CD4-positive, alpha-beta T cell treated with Interleukin-4 for 4 hours (primary cell): ENCODE data around the gene DPP4.
"Not testable (repeated sequence)": the region's sequence is repeated elsewhere in the genome, so short reads cannot be mapped to it uniquely, and the experiment has no call there.

Experiments
- DNase-seq: peaks from one replicate; pipeline ENCODE4 v3.0.0-alpha.2; 2020

Gene DPP4

DNA sequence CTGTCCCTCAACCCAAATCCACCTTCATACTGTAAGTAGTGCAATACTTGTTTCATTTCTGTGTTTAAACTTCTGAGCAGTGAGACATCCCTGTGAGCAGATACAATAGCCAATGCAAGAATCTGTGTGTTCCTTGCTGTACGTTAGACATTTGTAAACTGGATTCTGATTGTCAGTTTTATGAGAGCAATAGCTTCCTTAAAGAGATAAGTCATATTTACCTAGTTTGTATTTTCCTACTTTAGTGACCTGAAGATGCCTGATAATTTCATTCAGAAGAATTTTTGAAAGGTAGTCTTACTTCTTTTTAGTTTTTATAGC lies 90.7 kb downstream of the DPP4 start:
- DNase-seq, result no peak

- DNase-seq, result no peak
These were observed 91.3 kb downstream of the DPP4 start for GRCh38 chr2:161982548-161983330.

- no peak for DNase-seq
These were observed 92.2 kb downstream of the DPP4 start for GRCh38 chr2:161981679-161982250.

DNA sequence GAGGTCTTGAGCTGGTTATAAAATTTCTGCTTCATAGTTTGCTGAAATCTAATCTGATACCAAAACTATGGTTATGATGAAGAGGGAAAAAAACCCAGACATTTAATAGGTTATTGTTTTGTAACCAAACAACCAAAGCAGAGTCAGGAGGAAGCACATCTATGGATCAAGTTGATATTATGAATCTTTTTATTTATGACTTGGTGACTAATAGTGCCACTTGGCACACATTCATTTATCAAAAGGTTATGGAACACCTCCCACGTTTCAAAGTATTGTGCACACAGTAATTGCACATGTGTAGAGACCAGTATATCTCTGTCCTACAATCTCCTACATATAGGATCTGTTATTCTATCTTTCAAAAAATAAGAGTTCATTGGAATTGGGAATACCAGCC lies 93.0 kb downstream of the DPP4 start:
- DNase-seq, result no peak

GRCh38 chr2:161979490-161979889 lies 94.5 kb downstream of the DPP4 start:
- DNase-seq, result no peak

GRCh38 chr2:161977926-161978325 lies 96.1 kb downstream of the DPP4 start:
- DNase-seq, result not testable (repeated sequence)

GRCh38 chr2:161976917-161977316 lies 97.1 kb downstream of the DPP4 start:
- no peak for DNase-seq

- no peak for DNase-seq
These were observed 97.7 kb downstream of the DPP4 start for GRCh38 chr2:161976295-161976694.

- no peak for DNase-seq
These were observed 98.2 kb downstream of the DPP4 start for GRCh38 chr2:161975813-161976160.

DNA sequence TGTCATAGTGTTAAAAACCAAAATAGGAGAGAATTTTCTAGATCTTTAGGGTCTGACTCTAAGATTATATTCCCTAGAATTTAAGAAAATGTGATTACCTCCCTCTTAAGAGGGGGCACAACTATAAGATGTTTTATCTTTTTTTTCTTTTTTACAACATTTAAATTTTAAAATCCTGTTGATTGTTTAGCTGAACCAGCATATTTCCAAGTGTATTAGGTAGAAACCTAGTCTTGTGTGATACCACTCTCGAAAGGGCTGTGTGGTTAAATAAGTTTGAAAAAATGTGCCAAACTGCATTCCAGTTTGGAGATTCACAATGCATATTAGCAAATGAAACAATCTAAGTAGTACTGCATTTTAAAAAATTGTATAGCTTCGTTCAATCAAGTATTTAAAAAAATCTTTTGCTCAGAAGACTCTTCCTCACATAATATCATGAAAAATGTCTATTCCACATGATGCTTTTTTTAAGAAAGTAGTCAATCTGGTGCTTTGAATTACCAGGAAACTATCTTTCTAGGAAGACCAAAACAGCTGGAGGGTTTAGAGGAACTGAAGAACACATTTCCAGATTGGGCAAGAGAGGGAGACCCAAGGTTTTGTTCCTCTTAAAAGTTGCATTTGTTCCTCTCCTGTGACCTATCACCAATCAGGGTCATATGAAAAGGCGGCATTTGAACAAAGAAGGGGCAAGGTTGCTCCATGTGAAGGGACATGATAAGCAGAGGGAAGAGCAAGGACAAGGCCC lies 98.8 kb downstream of the DPP4 start:
- DNase-seq, result no peak

- no peak for DNase-seq
These were observed 99.6 kb downstream of the DPP4 start for GRCh38 chr2:161974461-161974860.

GRCh38 chr2:161972866-161973265 lies 101.1 kb downstream of the DPP4 start:
- DNase-seq, result no peak

DNA sequence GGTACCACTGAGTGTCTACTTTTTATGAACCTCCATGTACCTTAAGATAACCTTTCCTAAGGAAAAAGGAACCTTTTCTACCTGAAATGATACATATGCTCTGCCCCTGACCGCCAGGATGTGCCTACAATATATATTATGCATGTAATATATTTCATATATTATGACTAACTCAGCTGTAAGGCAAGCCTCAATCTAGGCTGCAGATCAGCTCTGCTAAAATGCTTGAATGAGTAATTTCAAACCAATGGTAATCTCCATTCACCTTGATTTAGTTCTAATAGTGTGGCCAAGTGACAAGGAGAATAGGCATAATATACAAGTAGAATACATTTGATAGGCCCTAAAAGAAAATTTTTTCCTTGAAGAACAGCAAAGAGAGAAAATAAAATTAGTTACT lies 101.8 kb downstream of the DPP4 start:
- DNase-seq, result no peak

DNA sequence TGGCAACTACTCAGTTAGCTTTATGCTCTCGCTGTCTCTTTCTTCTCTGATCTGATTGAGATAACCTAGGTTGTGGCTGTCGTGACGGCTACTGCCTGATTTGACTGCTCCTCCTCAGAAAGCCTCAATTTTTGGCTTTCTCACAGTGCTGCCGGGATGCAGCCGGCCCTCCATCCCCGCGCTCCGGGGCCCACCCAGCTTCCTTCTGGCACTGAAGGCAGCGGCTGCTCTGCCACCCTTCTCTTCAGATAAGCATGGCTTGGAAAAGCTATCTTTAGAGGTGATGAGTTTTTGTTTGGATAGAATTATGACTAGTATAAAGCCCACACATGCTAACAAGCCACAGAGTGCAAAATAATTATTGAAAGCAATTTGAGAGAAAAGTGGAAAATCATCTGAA lies 102.5 kb downstream of the DPP4 start:
- DNase-seq, result no peak

- no peak for DNase-seq
These were observed 104.9 kb downstream of the DPP4 start for GRCh38 chr2:161969159-161969558.

- peak; percentile 14 for DNase-seq
These were observed 108.0 kb downstream of the DPP4 start for GRCh38 chr2:161965994-161966393.

- DNase-seq, result no peak
These were observed 109.9 kb downstream of the DPP4 start for GRCh38 chr2:161964160-161964559.

- DNase-seq, result no peak
These were observed 111.9 kb downstream of the DPP4 start for GRCh38 chr2:161962160-161962559.

GRCh38 chr2:161961061-161961460 lies 113.0 kb downstream of the DPP4 start:
- no peak for DNase-seq

DNA sequence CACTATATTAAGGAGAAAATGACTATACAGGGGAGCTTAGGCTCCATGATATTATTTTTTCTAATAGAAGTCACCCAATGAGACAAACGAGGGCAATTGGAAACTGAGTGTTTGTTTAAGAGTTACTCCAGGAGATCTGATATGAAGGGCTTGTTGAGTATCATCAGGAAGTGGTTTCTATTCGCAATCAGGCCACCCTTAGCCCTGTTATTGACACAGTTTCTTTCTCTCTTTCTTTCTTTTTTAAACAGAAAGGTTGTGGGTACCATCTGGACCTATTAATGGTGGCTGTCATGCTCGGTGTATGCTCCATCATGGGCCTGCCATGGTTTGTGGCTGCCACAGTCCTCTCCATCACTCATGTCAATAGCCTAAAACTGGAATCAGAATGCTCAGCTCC lies 117.3 kb downstream of the DPP4 start:
- peak; percentile 65 for DNase-seq

- no peak for DNase-seq
These were observed 118.8 kb downstream of the DPP4 start for GRCh38 chr2:161955211-161955610.

GRCh38 chr2:161954103-161954502 lies 119.9 kb downstream of the DPP4 start:
- peak; percentile 69 for DNase-seq

DNA sequence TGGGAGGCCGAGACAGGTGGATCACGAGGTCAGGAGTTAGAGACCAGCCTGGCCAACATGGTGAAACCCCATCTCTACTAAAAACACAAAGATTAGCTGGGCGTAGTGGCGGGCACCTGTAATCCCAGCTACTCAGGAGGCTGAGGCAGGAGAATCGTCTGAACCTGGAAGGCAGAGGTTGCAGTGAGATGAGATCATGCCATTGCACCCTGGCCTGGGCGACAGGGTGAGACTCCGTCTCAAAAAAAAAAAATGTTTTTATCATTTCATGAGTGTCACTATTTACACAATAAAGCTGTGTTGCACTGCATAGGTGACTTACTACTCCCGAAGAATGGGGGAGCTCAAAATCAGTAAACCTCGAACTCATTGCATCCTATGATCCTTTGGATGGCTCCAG lies 120.6 kb downstream of the DPP4 start:
- not testable (repeated sequence) for DNase-seq

- peak; percentile 78 for DNase-seq
These were observed 121.2 kb downstream of the DPP4 start for GRCh38 chr2:161952783-161953191.
